Endothelial cell of umbilical vein (primary cell): ENCODE measurements around the gene HAND2. TPM values are rescaled to one million over a fixed set of nuclear protein-coding genes. Genes with fewer than 3 reads are reported as not detected.

Source experiments
- BruUV-seq: library from RNA; stranded (reverse); fragments of 400-500 nt; replicated peaks from 2 replicates; lab custom pipeline; 2021; lab: Mats Ljungman, UMichigan
- CTCF ChIA-PET: fragments of 300-600, 350-600 bp; sonication (Branson Sonifier 250); formaldehyde crosslinking; loops from one replicate; lab custom pipeline; 2021; ENCODE audit warnings: antibody characterized with exemption, inconsistent platforms; lab: Charles Lee
- POLR2A ChIA-PET: fragments of 300-600, 350-600 bp; sonication (Branson Sonifier 250); formaldehyde crosslinking; loops from one replicate; lab custom pipeline; 2021; ENCODE audit warnings: antibody characterized with exemption, inconsistent platforms; lab: Charles Lee
- DNase-seq: peaks from one replicate; pipeline ENCODE4 v3.0.0-alpha.2; 2011; ENCODE audit warnings: low read depth, low spot score
- FAIRE-seq: peaks from 2 replicates; lab custom pipeline; 2011; peaks lifted over from hg19 to GRCh38; lab: Jason Lieb, UNC
- H2AFZ ChIP-seq: 2 replicates; pipeline ENCODE4 v1.6.0; 2012; ENCODE audit warnings: low read depth, low read length, control low read depth, inconsistent platforms
- H3K27ac ChIP-seq: 2 replicates; pipeline ENCODE4 v1.5.1; 2011; ENCODE audit warnings: low read depth, mild to moderate bottlenecking, control low read depth, low read length, moderate library complexity; ENCODE audit not compliant: insufficient read depth
- H3K27me3 ChIP-seq, 2 experiments: 2 replicates each; pipeline versions ENCODE4 v1.6.0 to v1.6.1; 2011; ENCODE audit warnings: low read length in 2 of 2, mixed read lengths in 1 of 2; ENCODE audit not compliant: control insufficient read depth in 2 of 2, insufficient read depth in 2 of 2
- H3K36me3 ChIP-seq, 2 experiments: 2 replicates in 1 of 2; 3 replicates in 1 of 2; pipeline ENCODE4 v1.5.1; 2011; ENCODE audit warnings: low read length in 2 of 2, mild to moderate bottlenecking in 1 of 2, moderate library complexity in 1 of 2; ENCODE audit not compliant: control insufficient read depth in 2 of 2, insufficient read depth in 2 of 2; ENCODE audit errors: extremely low read depth in 1 of 2
- H3K4me1 ChIP-seq: 3 replicates; pipeline ENCODE4 v1.5.1; 2011; ENCODE audit warnings: mild to moderate bottlenecking, low read length; ENCODE audit not compliant: control insufficient read depth, insufficient read depth; ENCODE audit errors: extremely low read depth
- H3K4me2 ChIP-seq: 2 replicates; pipeline ENCODE4 v1.6.1; 2011; ENCODE audit warnings: low read length, control low read depth, mixed read lengths; ENCODE audit not compliant: insufficient read depth
- H3K4me3 ChIP-seq, 3 experiments: fragments of 200-600 bp in 1 of 3; sonication (generic), shearing (Covaris generic) in 1 of 3; replicated peaks in 1 of 3; 2 replicates each; pipeline ENCODE4 v1.5.1; 2011 to 2016; ENCODE audit warnings: control low read depth in 3 of 3, low read length in 3 of 3, mild to moderate bottlenecking in 2 of 3, inconsistent platforms in 1 of 3, low read depth in 1 of 3, moderate library complexity in 1 of 3; ENCODE audit not compliant: insufficient read depth in 1 of 3
- H3K79me2 ChIP-seq: 2 replicates; pipeline ENCODE4 v1.6.0; 2012; ENCODE audit warnings: low read length, inconsistent platforms; ENCODE audit not compliant: control insufficient read depth, insufficient read depth
- H3K9ac ChIP-seq: replicated peaks from 2 replicates; pipeline ENCODE3; 2011; ENCODE audit warnings: low read length, control low read depth; ENCODE audit not compliant: insufficient read depth; ENCODE audit errors: extremely low read depth
- H3K9me1 ChIP-seq: replicated peaks from 3 replicates; pipeline ENCODE4 v1.6.0; 2011; ENCODE audit warnings: mild to moderate bottlenecking, low read length; ENCODE audit not compliant: control insufficient read depth, insufficient read depth; ENCODE audit errors: extremely low read depth
- H3K9me3 ChIP-seq: replicated peaks from 2 replicates; pipeline ENCODE4 v1.5.1; 2012; ENCODE audit warnings: low read length, inconsistent platforms; ENCODE audit not compliant: control insufficient read depth, insufficient read depth
- H4K20me1 ChIP-seq: replicated peaks from 2 replicates; pipeline ENCODE3; 2011; ENCODE audit warnings: mild to moderate bottlenecking, low read length; ENCODE audit not compliant: control insufficient read depth, insufficient read depth; ENCODE audit errors: extremely low read depth
- EZH2 ChIP-seq: IDR thresholded peaks from 2 replicates; pipeline ENCODE4 v1.6.1; 2012; ENCODE audit warnings: borderline replicate concordance, low read depth, mild to moderate bottlenecking, moderate library complexity, low read length, inconsistent platforms; ENCODE audit not compliant: severe bottlenecking
- FOS ChIP-seq: IDR thresholded peaks from 2 replicates; pipeline ENCODE4 v1.6.1; 2011; ENCODE audit warnings: mild to moderate bottlenecking, low read length, moderate library complexity, borderline replicate concordance; ENCODE audit not compliant: insufficient read depth
- GATA2 ChIP-seq: IDR thresholded peaks from 2 replicates; pipeline ENCODE4 v1.7.0; 2011; ENCODE audit warnings: low read depth, mild to moderate bottlenecking, moderate library complexity, mixed read lengths, low read length; ENCODE audit not compliant: insufficient read length, insufficient read depth
- JUN ChIP-seq: IDR thresholded peaks from 2 replicates; pipeline ENCODE4 v1.6.1; 2011; ENCODE audit warnings: borderline replicate concordance, low read depth; ENCODE audit not compliant: insufficient read length, insufficient read depth
- MYC ChIP-seq: IDR thresholded peaks from one replicate; pipeline ENCODE4 v1.6.1; 2011; ENCODE audit warnings: mild to moderate bottlenecking, low read depth, low read length
- POLR2A ChIP-seq: IDR thresholded peaks from 2 replicates; pipeline ENCODE4 v1.6.1; 2012; ENCODE audit warnings: low read depth, mild to moderate bottlenecking, control low read depth, low read length
- POLR2AphosphoS5 ChIP-seq: IDR thresholded peaks from 2 replicates; pipeline ENCODE4 v1.6.1; 2012; ENCODE audit warnings: low read depth, mild to moderate bottlenecking, control low read depth, low read length, moderate library complexity; ENCODE audit not compliant: insufficient read depth
- dilution Hi-C: fragments of 300-500 bp; cut with MboI; formaldehyde crosslinking; loops from one replicate; pipeline ENCODE4 v1.15.0; 2019; ENCODE audit warnings: low sequenced_read_pairs; ENCODE audit not compliant: extremely low pct_ligation_motif_present
- intact Hi-C: fragments of 100-400 bp; cut with micrococcal nuclease; formaldehyde crosslinking; loops from one replicate; pipeline ENCODE4 v1.10.0; 2022
- polyA plus RNA-seq, 4 experiments: library from polyadenylated mRNA; depleted of rRNA in 3 of 4; stranded (reverse) in 3 of 4; unstranded in 1 of 4; fragments of >200 nt; gene quantifications; 2 replicates each; pipeline versions ENCODE4 v1.2.1 to v1.2.3, GENCODE V29; 2011 to 2012; ENCODE audit warnings: missing spikeins in 1 of 4
- total RNA-seq: library from RNA; stranded (reverse); gene quantifications from 2 replicates; pipeline ENCODE4 v1.2.3, GENCODE V29; 2021
- TF ChIP-seq, protein P1 (sequence below): IDR thresholded peaks from 2 replicates; pipeline ENCODE4 v1.6.1; 2011; ENCODE audit not compliant: insufficient read depth, insufficient read length
- TF ChIP-seq, protein P2 (sequence below), 2 donors: IDR thresholded peaks; 1 replicate in 1 of 2; 2 replicates in 1 of 2; pipeline ENCODE4 v1.5.1; 2011; ENCODE audit warnings: low read length in 2 of 2, mild to moderate bottlenecking in 2 of 2, moderate library complexity in 2 of 2, control low read depth in 1 of 2, inconsistent platforms in 1 of 2, low read depth in 1 of 2; ENCODE audit not compliant: insufficient read depth in 1 of 2; ENCODE audit errors: extremely low read depth in 1 of 2

The HAND2 gene
- total and polyA plus RNA-seq, 2 donors (not counting 3 experiments of a cell fraction or from before 2014, with no cell fraction given) = not detected

DNA sequence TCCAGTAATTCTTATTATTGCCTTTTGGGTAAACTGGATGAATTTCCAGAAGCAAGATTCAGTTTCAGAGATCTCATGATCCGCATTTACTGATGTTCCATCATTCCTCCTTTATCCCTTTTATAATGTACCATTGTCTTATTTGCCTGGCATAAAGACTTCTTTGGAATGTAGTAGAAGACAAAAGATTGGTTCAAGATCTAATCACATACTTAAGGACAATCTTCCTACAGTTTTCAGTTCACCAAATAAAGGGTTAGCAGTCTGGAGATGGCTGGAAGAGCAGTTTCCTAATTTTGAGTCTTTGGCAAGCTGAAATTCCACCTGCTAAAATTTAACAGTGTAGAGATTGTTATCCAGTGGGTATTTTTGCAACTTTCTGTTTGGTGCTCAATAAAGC lies 30.9 kb upstream of the HAND2 start:
- Histone ChIP-seq H3K9me3 (no peaks in the 10 kb centered on the region), H3K79me2 (no peaks in the 10 kb centered on the region), H4K20me1 (no peaks in the 10 kb centered on the region), H3K9ac (no peak overlapping the region), H3K4me2 (no peak overlapping the region), H3K27me3 (no peaks in the 10 kb centered on the region), H3K9me1 (no peaks in the 10 kb centered on the region), H3K27ac (no peak overlapping the region), H2AFZ (no peak overlapping the region), H3K4me3 (no peak overlapping the region), H3K36me3 (no peaks in the 10 kb centered on the region), H3K4me1 (no peaks in the 10 kb centered on the region)
- TF ChIP-seq EZH2 = no peak
- no peak for TF ChIP-seq POLR2AphosphoS5
- TF ChIP-seq POLR2A = no peak
- no peak for TF ChIP-seq JUN
- no peak for TF ChIP-seq MYC
- no peak for TF ChIP-seq GATA2
- TF ChIP-seq FOS = no peak
- TF ChIP-seq, protein P1, sequence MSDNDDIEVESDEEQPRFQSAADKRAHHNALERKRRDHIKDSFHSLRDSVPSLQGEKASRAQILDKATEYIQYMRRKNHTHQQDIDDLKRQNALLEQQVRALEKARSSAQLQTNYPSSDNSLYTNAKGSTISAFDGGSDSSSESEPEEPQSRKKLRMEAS = no peak
- TF ChIP-seq, protein P2, sequence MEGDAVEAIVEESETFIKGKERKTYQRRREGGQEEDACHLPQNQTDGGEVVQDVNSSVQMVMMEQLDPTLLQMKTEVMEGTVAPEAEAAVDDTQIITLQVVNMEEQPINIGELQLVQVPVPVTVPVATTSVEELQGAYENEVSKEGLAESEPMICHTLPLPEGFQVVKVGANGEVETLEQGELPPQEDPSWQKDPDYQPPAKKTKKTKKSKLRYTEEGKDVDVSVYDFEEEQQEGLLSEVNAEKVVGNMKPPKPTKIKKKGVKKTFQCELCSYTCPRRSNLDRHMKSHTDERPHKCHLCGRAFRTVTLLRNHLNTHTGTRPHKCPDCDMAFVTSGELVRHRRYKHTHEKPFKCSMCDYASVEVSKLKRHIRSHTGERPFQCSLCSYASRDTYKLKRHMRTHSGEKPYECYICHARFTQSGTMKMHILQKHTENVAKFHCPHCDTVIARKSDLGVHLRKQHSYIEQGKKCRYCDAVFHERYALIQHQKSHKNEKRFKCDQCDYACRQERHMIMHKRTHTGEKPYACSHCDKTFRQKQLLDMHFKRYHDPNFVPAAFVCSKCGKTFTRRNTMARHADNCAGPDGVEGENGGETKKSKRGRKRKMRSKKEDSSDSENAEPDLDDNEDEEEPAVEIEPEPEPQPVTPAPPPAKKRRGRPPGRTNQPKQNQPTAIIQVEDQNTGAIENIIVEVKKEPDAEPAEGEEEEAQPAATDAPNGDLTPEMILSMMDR (IDR thresholded peaks at IDR 0.05; ENCODE audit: extremely low read depth in 1 of 2, insufficient read depth in 1 of 2, low read depth in 1 of 2, low read length in 2 of 2) = no peak
- POLR2A ChIA-PET = no interaction called here
- dilution Hi-C loops (no loop called here), intact Hi-C loops (no loop called here)
- DNase-seq (no peak), FAIRE-seq (no peak)
- CTCF ChIA-PET = interaction anchor here (1.6 kb wide), 1 partner anchor 9 kb away, joined by 4 read pairs; no protein-coding TSS in a partner anchor
- BruUV-seq = no TSS peak
